BJ (cell line): ENCODE results near the gene FAF1. TPM values are rescaled to one million over a fixed set of nuclear protein-coding genes. Genes with fewer than 3 reads are reported as not detected.
"Not testable (repeated sequence)": the region's sequence is repeated elsewhere in the genome, so short reads cannot be mapped to it uniquely, and the experiment has no call there.

ENCODE experiments used
- CTCF ChIA-PET: fragments of 350-600 bp; formaldehyde crosslinking; extraction: SDS; loops from one replicate; lab custom pipeline; 2021; ENCODE audit warnings: antibody characterized with exemption, inconsistent platforms; lab: Yijun Ruan, JAX
- POLR2A ChIA-PET: fragments of 300-600 bp; sonication (Branson Sonifier 250); formaldehyde crosslinking; extraction: SDS; loops from one replicate; lab custom pipeline; 2021; ENCODE audit warnings: antibody characterized with exemption; lab: Charles Lee
- DNase-seq: peaks from one replicate; pipeline ENCODE4 v3.0.0-alpha.2; 2011; ENCODE audit warnings: low read depth
- H3K27me3 ChIP-seq: 2 replicates; pipeline ENCODE4 v1.6.0; 2011; ENCODE audit warnings: low read length; ENCODE audit not compliant: control insufficient read depth, insufficient read depth
- H3K36me3 ChIP-seq: 2 replicates; pipeline ENCODE4 v1.5.1; 2011; ENCODE audit warnings: low read length; ENCODE audit not compliant: control insufficient read depth, insufficient read depth
- H3K4me3 ChIP-seq: 2 replicates; pipeline ENCODE4 v1.5.1; 2011; ENCODE audit warnings: low read depth, mild to moderate bottlenecking, control low read depth, low read length
- CTCF ChIP-seq: IDR thresholded peaks from 2 replicates; pipeline ENCODE4 v1.5.1; 2011; ENCODE audit warnings: low read depth, mild to moderate bottlenecking, control low read depth, inconsistent platforms, low read length, moderate library complexity; ENCODE audit not compliant: insufficient read depth
- polyA plus RNA-seq: library from polyadenylated mRNA; depleted of rRNA; stranded (reverse); fragments of >200 nt; gene quantifications from 2 replicates; pipeline ENCODE4 v1.2.3, GENCODE V29; 2011

FAF1 gene
- polyA plus RNA-seq, 1 experiment: 15.5 TPM

DNA sequence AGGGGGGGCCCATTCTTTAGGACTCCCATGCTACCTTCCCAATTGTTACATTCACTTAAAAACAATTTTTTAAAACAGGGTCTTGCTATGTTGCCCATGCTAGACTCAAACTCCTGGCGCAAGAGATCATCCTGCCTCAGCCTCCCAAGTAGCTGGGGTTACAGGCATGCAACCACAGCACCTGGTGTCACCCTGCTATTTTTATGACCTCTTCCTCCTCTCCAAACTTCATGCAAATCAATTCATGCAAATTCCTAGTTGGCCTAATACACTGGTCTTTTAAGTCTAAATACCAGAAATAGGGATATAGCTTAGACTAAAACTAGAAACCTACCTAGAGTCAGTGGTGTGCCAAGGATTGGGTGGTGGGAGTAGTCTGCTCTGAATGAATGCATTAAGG is 40.1 kb upstream of the FAF1 start:
- Histone ChIP-seq H3K4me3 (no peak overlapping the region), H3K36me3 (no peaks in the 10 kb centered on the region), H3K27me3 (no peaks in the 10 kb centered on the region)
- DNase-seq: no peak
- no peak for TF ChIP-seq CTCF
- CTCF ChIA-PET: interaction anchor here (0.6 kb wide), 1 partner anchor 11 kb away, joined by 3 read pairs; no protein-coding TSS in a partner anchor
- POLR2A ChIA-PET: no interaction called here

DNA sequence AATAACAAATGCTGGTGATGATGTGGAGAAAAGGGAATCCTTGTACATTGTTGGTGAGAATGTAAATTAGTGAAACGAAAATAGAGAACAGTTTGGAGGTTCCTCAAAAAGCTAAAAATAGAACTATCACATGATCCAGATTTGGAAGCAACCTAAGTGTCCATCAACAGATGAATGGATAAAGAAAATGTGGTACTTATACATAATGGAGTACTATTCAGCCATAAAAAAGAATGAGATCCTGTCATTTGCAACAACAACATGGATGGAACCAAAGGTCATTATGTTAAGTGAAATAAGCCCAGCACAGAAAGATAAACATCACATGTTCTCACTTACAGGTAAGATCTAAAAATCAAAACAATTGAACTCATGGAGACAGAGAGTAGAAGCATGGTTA is 39.3 kb upstream of the FAF1 start:
- H3K4me3 ChIP-seq, H3K27me3 ChIP-seq, POLR2A ChIA-PET, DNase-seq, H3K36me3 ChIP-seq, CTCF ChIA-PET: not testable (repeated sequence)

- DNase-seq: no peak
Observed at GRCh38 chr1:50996083-50996482, 36.0 kb upstream of the FAF1 start.

GRCh38 chr1:50995651-50996050 is 35.6 kb upstream of the FAF1 start:
- Histone ChIP-seq H3K27me3 (no peaks in the 10 kb centered on the region), H3K4me3 (no peak overlapping the region), H3K36me3 (no peaks in the 10 kb centered on the region)
- DNase-seq: no peak
- ChIA-PET CTCF (no interaction called here), POLR2A (no interaction called here)
- TF ChIP-seq CTCF: no peak

More at GRCh38 chr1:50996083-50996482, 36.0 kb upstream of the FAF1 start:
- Histone ChIP-seq H3K36me3 (no peaks in the 10 kb centered on the region), H3K27me3 (no peaks in the 10 kb centered on the region), H3K4me3 (no peak overlapping the region)
- CTCF ChIA-PET: no interaction called here
- TF ChIP-seq CTCF: no peak
- POLR2A ChIA-PET: no interaction called here

GRCh38 chr1:50994997-50995396 is 34.9 kb upstream of the FAF1 start:
- H3K4me3 ChIP-seq: no peak overlapping the region
- H3K36me3 ChIP-seq: no peaks in the 10 kb centered on the region
- ChIA-PET POLR2A (no interaction called here), CTCF (no interaction called here)
- TF ChIP-seq CTCF: no peak
- no peaks in the 10 kb centered on the region for H3K27me3 ChIP-seq
- no peak for DNase-seq

DNA sequence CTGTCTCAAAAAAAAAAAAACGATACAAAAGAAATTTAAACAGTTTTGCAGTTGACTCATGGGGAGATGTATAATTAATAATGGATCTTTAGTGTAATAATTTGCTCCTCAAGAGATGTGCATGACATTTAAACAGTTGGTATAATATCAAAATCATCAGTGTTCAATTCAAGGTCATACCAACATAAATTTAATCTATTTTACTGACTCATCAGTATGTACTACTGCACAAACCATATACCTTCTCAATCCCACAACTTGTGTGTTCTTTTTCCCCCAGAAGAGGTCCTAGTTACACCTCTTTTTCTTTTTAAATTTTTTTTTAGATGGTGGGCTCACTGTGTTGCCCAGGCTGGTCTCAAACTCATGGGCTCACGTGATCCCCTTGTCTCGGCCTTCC is 33.6 kb upstream of the FAF1 start:
- TF ChIP-seq CTCF: no peak
- no peaks in the 10 kb centered on the region for H3K27me3 ChIP-seq
- POLR2A ChIA-PET: no interaction called here
- DNase-seq: no peak
- CTCF ChIA-PET: no interaction called here
- no peak overlapping the region for H3K4me3 ChIP-seq
- no peaks in the 10 kb centered on the region for H3K36me3 ChIP-seq
